Ishikawa (cell line): ENCODE results near the gene PDZD2.

ENCODE experiments used
- EP300 ChIP-seq: IDR thresholded peaks from 2 replicates; pipeline ENCODE4 v1.6.1; 2012; ENCODE audit warnings: borderline replicate concordance
- FOXM1 ChIP-seq: IDR thresholded peaks from 2 replicates; pipeline ENCODE4 v1.6.1; 2012; ENCODE audit warnings: low read depth, borderline replicate concordance
- TAF1 ChIP-seq: IDR thresholded peaks from 2 replicates; pipeline ENCODE4 v1.6.1; 2012; ENCODE audit warnings: low read depth, mild to moderate bottlenecking

DNA sequence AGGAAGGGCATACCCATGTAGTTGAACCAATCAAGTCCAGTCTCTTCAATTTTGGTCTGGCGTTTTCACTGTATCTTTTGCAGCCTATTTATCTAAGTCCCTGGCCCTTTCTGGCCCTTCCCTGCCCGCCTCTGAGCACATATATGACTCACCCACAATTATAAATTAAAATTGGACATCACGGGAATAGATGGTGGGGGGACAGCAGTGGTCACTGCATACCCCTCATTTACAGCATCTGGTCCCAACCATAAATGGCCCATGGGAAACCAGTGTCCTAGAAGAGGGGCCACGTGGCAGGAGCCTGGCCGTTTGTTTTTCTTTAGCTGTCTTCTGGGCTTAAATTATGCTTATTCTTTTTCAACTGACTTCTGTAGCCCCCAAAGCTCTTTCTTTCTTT, 69.2 kb downstream of the PDZD2 start:
- TF ChIP-seq FOXM1 = no peak
- no peak for TF ChIP-seq TAF1
- no peak for TF ChIP-seq EP300
